ENCODE data around the gene OR2AP1.
"Not testable (repeated sequence)": the region's sequence is repeated elsewhere in the genome, so short reads cannot be mapped to it uniquely, and the experiment has no call there.

OR2AP1 gene

DNA sequence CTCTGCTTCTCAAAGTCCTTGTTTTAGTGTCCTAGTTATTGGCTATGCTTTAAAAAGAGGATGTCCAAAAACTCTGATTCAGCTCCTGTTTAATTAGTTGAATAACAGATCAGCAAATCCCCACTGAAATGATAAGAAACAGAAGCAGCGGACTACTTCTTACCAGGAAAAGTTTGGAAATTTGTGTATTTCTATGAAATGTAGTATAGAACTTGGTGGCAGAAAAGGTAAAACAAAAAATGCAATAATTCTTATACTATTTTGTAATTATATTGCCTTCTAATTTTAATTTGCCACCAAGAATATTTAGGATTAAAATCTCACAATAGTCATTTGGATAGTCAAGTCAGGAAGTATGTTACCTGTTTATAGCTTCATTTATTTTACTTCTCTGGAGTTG lies at the start of gene OR2AP1:
Gene OR2AP1, plus strand, starts transcription at position 301 of the 400 bp plus-strand sequence. CDS start 1,947 bp downstream, outside the sequence.
- no peak for DNase-seq

DNA sequence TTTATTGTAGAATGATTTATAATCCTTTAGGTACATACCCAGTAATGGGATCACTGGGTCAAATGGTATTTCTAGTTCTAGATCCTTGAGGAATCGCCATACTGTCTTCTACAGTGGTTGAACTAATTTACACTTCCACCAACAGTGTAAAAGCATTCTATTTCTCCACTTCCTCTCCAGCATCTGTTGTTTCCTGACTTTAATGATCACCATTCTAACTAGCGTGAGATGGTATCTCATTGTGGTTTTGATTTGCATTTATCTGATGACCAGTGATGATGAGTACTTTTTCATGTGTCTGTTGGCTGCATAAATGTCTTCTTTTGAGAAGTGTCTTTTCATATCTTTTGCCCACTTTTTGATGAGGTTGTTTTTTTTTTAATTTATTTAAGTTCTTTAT lies 24.0 kb upstream of the OR2AP1 start:
- not testable (repeated sequence) for DNase-seq

DNA sequence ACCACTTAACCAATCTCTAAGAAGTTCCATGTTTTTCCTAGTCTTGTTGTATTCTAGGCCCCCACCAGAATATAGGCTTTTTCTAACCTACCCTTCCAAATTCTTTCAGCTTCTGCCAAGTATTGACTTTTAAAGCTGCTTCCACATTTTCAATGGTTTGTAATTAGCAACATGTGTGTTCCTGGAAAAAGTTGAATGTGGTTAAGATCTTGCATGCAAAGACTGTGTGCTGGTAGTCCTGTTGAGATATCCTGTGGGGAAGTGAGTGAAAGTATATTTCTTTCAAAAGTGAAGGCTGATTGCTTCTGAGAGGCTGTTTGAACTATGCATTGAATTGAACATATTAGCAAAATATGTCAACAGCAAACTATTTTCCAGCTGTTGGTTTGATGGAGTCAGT lies 23.5 kb upstream of the OR2AP1 start:
- DNase-seq, result no peak

DNA sequence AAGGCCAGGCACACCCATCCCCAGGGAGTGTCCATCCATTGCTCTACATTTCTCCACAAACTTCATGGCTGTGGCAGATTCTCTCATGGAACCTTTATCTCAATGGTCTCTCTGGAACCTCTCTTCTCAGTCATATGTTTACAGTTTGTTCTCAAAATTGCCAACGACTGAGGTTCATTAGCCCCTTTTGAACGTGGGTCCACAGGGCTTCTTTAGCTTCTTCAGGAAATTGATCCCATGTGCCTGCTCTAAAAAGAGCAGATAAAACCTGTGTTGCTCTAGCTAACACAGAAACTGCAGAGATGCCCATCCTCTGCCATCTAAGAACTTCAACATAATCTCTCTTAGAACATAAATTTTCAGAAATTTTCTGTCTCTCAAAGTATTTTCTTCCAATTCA lies 23.0 kb upstream of the OR2AP1 start, which contains the start of gene OR6C4:
Gene OR6C4, plus strand, starts transcription at position 301 of the 400 bp plus-strand sequence. CDS start 1,625 bp downstream, outside the sequence.
- no peak for DNase-seq

DNA sequence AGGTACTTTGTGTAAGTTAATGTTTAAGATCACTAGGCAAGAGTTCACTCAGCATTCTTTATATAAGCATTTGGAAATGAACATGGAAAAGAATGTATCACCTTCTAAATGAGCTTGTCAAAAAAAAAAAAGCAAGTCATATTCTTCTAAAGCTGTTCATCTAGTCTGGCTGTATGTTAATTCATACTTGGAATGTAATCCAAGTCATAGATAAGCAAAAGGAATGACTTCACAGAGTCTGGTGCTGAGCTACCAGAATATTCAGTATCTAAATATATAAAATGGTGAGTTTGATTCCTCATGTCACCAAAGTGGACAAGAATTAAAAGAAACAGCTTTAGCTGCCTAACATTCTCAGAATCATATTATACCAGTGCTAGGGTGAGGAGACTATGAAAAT lies 18.0 kb upstream of the OR2AP1 start:
- no peak for DNase-seq

DNA sequence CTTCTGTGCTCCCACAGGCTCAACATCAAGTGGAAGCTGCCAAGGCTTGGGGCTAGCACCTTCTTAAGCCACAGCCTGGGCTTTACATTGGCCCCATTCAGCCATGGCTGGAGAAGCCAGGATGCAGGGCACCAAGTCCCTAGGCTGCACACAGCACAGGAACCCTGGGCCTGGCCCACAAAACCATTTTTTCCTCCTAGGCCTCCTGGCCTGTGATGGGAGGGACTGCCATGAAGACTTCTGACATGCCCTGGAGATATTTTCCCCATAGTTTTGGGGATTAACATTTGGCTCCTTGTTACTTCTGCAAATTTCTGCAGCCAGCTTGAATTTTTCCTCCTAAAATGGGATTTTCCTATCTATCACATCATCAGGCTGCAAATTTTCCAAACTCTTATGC lies 2.2 kb upstream of the OR2AP1 start:
- not testable (repeated sequence) for DNase-seq

DNA sequence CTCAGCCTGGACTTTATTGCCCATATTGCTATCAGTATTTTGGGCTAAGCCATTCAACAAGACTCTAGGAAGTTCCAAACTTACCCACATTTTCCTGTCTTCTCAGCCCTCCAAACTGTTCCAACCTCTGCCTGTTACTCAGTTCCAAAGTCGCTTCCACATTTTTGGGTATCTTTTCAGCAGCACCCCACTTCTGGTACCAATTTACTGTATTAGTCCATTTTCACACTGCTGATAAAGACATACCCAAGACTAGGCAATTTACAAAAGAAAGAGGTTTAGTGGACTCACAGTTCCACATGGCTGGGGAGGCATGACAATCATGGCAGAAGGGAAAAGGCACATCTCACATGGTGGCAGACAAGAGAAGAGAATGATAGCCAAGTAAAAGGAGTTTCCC lies 1.6 kb upstream of the OR2AP1 start:
- DNase-seq, result not testable (repeated sequence)

DNA sequence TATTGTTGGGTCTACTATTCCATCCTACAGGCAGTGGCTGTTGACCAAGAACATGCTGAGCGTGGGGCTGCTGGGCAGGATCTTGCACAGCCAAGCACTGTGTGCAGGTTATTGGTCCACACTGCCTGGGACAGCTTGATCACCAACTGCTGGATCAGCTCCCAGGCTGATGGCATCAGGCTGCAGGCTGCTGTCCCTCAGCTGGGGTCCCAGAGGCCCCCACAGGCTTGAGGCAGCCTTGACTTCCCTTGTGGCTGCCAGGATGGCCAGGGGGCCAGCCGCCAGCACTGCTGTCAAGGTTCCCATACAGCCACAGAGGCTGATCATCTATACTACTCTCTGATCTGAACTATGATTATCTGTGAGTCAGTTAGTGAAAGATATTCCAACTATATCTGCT lies 9.8 kb downstream of the OR2AP1 start:
- DNase-seq, result no peak

DNA sequence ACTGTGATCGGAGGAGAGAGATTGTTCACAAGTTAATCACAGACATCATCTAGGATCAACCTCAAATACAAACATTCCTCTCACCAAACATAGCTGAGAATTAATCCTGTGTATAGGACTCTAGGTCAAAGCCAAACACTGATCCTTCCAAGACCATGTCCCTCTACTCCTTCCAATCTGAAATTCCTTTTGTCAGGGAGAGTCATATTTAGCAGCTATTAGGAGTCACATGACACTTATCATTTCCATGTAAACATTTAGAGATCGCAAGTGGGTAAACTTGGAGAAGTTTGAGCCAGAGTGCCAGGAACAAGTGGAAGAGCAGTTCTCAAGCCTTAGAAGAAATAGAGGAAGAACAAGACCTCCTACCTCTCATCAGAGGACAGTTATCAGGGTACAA lies 13.5 kb downstream of the OR2AP1 start:
- DNase-seq, result no peak

DNA sequence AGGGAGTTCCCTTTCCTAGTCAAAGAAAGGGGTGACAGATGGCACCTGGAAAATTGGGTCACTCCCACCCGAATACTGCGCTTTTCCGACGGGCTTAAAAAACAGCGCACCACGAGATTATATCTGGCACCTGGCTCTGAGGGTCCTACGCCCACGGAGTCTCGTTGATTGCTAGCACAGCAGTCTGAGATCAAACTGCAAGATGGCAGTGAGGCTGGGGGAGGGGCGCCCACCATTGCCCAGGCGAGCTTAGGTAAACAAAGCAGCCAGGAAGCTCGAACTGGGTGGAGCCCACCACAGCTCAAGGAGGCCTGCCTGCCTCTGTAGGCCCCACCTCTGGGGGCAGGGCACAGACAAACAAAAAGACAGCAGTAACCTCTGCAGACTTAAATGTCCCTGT lies 17.9 kb downstream of the OR2AP1 start:
- DNase-seq, result not testable (repeated sequence)

DNA sequence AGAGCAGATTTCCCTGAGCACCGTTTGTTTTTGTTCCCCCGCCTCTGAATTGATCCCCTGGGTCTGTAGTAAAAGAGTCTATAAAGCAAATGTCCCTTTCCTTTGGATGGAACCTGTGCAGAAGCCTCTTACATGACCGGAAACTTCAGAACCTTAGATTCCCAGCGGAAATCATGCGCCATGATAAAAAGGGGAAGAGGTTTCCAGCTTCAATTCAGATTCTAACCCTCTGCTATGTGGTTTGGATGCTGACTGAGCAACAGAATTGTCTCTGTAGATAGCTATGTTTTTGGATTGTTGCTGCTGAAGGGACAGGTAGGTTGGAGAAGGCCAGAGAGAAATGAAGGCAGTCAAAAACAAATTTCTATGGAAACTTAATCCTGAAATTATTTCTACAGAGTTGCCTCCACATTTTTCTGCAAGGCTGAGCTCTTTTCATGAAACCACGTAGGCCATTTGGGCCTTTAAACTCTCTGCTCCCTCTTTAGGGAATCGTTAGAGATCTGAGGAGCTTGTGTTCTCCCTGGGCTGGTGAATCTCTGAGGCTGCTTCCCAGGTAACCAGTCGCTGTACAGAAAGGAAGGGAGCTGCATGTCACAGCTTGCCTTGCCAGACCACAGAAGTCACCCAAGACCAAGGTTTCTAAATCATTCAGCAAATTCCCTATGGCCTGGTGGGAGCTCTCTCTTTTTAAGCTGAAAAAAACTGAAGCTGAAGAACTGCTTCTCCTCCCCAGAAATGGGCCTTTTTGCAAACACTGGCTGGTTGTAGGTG lies 35.7 kb downstream of the OR2AP1 start:
- no peak for DNase-seq

DNA sequence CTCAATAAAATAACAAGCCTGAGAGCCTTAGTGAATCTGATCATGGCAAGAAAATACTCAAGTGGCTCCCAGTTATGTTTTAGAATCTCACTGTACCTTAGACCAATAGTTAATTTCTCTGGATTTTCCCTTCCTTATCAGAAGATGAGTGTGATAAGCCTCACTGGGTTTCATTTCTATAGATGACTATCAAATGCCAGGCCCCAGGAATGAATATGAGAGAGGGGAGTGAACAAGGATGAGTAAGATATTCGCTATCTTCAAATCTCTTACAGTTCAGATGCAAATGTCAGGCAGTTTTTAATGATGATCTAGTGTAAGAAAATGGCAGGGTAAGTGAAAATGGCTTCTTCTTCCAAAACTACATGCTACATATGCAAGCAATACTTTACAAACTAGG lies 38.3 kb downstream of the OR2AP1 start:
- no peak for DNase-seq

DNA sequence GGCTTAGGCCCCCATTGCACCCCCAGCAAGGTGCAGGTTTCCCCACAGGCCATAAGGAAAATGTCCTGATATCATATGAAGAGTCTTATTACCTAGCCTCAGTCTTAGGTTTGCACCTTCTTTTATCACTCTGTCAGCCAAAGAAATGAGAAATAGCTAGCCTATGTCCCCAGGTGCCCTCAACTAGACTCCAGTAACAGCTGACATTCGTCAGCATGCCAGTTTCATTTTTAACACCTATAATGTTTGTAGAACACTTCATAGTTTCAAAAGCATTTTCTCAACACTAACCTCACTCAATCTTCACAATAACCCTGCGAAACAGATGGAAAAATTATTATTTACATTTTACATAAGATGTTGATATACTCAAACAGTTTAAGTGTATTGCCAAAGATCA lies 40.4 kb downstream of the OR2AP1 start:
- no peak for DNase-seq

DNA sequence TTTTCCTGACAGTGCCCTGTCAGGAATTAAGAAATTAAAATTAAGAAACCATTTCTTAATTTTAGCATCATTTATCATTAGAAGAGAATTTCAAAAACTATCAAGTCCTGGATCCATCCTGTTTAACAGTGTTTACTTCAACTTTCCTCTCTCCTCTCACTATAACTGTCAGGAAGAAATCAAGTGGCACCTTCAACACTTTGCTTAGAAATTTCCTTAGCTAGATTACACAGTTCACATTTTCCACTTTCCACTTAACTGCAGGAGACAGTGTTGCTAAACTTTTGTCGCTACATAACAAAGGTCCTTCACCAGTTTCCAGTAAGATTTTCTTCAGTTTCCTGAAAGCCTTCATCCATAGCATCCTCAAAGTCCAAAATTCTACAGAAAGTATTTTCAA lies 42.5 kb downstream of the OR2AP1 start:
- no peak for DNase-seq

DNA sequence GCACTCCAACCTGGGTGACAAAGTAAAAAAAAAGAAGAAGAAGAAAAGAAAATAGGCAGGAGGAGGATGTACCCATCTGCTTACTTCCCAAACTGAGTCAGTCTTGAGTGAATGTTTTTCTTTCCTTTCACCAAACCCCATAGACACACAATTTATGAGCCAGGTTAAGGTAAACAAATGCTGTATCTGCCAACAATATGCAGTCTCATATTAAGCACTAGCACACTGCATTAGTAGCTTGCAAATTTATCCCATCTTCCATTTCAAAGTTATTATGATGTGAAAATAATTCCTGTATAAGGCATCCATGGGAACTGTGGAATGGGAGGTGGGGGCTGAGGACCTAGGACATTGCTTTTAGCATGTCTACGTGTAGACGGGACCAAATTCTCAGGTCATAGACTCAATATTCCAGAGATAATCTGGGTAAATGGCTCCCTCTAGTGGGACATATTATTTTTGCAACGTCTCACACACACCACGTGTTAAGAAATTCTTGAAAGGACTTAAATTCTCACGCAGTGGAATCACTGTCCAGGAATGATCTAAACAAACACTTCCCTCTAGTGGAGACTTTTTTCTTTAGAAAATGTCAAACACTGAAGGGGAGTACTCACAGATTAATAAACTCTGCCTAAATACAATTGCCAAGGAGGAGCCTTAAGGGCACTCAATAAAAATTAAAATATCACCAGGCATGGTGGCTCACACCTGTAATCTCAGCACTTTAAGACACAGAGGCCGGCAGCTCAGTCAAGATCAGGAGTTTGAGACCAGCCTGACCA lies 47.3 kb downstream of the OR2AP1 start:
- peak; percentile 44 for DNase-seq

DNA sequence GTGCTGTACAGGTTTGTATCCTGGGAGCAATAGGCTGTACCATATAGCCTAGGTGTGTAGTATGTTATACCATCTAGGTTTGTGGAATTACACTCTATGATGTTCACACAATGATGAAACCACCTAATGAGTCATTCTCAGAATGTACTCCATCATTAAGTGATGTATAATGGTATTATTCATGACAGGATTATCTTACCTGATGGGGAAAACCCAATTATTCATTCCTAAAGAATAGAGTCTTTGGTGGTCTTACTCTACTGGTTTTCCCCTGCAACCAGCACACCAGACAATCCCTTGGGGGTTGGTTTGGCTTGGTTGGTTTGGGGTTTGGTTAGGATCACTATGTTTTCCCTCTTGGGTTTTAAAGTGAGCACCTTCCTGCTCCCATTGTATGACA lies 51.8 kb downstream of the OR2AP1 start:
- DNase-seq, result no peak
